Ascending aorta (tissue), 2 donors: ENCODE results near the gene TICRR. TPM values are rescaled to one million over a fixed set of nuclear protein-coding genes. Genes with fewer than 3 reads are reported as not detected.

ENCODE experiments used
- DNase-seq, 2 donors: peaks; one replicate each; pipeline ENCODE4 v3.0.0-alpha.2; 2019; ENCODE audit warnings: low spot score in 2 of 2
- H3K27ac ChIP-seq, 2 donors: fragments of 200-600 bp; sonication (generic); one replicate each; pipeline ENCODE4 v1.5.1; 2016 to 2017; ENCODE audit warnings: mild to moderate bottlenecking in 1 of 2
- H3K27me3 ChIP-seq: fragments of 200-600 bp; sonication (generic); one replicate; pipeline ENCODE4 v1.5.1; 2017
- H3K36me3 ChIP-seq, 2 donors: fragments of 200-600 bp; sonication (generic); one replicate each; pipeline ENCODE4 v1.5.1; 2016
- H3K4me1 ChIP-seq, 2 donors: fragments of 200-600 bp; sonication (generic); one replicate each; pipeline ENCODE4 v1.5.1; 2016 to 2017; ENCODE audit warnings: mild to moderate bottlenecking in 1 of 2
- H3K4me3 ChIP-seq, 2 donors: fragments of 200-600 bp; sonication (generic); one replicate each; pipeline ENCODE4 v1.5.1; 2016 to 2017; ENCODE audit warnings: mild to moderate bottlenecking in 1 of 2
- H3K9me3 ChIP-seq, 2 donors: fragments of 200-600 bp; sonication (generic); one replicate each; pipeline ENCODE4 v1.5.1; 2016
- CTCF ChIP-seq, 3 experiments: fragments of 200-600 bp in 2 of 3; fragments of 450-650 bp in 1 of 3; sonication (generic) in 2 of 3; IDR thresholded peaks; one replicate each; pipeline ENCODE4 v1.5.1; 2016 to 2019; ENCODE audit warnings: antibody characterized with exemption in 3 of 3, mild to moderate bottlenecking in 1 of 3, moderate library complexity in 1 of 3
- intact Hi-C: fragments of 100-400 bp; cut with DNase I; formaldehyde crosslinking; loops from one replicate; pipeline ENCODE4 v1.15.1; 2023
- total RNA-seq: library from RNA; depleted of rRNA; stranded (reverse); fragments of >200 nt; gene quantifications from one replicate; pipeline ENCODE4 v1.1.0, GENCODE V29; 2016

Gene TICRR
- total RNA-seq, 1 donor from 2014 or later = not detected

- intact Hi-C loops = no loop called here
- no peak for TF ChIP-seq CTCF (IDR thresholded peaks at IDR 0.05)
These were observed 44.3 kb upstream of the TICRR start for GRCh38 chr15:89530976-89531375.

DNA sequence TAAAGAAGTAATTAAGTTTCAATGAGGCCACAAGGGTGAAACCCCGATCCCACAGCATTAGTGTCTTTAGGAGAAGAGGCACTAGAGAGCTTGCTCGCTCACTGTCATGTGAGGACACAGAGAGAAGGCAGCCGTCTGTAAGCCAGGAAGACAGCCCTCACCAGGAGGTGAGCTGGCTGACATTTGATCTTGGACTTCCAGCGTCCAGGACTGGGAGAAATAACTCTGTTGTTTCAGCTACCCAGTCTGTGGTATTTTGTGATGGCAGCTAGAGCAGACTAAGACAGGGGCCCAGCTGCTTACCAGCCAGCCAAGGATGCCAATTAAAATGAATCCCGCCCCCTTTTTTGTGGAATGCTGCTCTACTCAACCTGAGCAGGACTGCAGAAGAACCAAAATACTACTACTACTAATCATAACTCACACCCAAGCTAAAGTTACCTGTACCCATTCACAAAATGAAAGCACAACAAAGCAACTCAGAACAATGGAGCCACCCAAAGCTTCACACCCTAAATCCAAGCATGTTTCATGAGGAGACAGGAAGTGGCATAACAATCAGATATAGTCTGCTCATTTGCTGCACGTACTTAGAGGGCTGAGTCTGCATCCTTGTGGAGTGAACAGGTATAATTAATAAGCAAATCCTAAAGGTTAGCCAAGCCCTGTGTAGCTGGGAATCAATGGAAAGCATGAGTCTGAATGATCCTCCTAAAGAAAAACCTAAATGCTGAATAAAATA is 43.3 kb upstream of the TICRR start:
- Histone ChIP-seq H3K27ac (no peak overlapping the region), H3K4me3 (no peak overlapping the region), H3K9me3 (no peaks in the 10 kb centered on the region), H3K36me3 (no peaks in the 10 kb centered on the region), H3K4me1 (no peaks in the 10 kb centered on the region), H3K27me3 (no peaks in the 10 kb centered on the region)
- intact Hi-C loops = no loop called here
- DNase-seq = no peak
- no peak for TF ChIP-seq CTCF (IDR thresholded peaks at IDR 0.05)

More at GRCh38 chr15:89530976-89531375, 44.3 kb upstream of the TICRR start:
- Histone ChIP-seq H3K4me1 (no peaks in the 10 kb centered on the region), H3K4me3 (no peak overlapping the region), H3K36me3 (no peaks in the 10 kb centered on the region), H3K27ac (no peak overlapping the region), H3K9me3 (no peaks in the 10 kb centered on the region), H3K27me3 (no peaks in the 10 kb centered on the region)
- no peak for DNase-seq

GRCh38 chr15:89533861-89534544 is 41.3 kb upstream of the TICRR start:
- no peak for DNase-seq
- intact Hi-C loops = no loop called here
- H3K4me1 ChIP-seq = no peaks in the 10 kb centered on the region

DNA sequence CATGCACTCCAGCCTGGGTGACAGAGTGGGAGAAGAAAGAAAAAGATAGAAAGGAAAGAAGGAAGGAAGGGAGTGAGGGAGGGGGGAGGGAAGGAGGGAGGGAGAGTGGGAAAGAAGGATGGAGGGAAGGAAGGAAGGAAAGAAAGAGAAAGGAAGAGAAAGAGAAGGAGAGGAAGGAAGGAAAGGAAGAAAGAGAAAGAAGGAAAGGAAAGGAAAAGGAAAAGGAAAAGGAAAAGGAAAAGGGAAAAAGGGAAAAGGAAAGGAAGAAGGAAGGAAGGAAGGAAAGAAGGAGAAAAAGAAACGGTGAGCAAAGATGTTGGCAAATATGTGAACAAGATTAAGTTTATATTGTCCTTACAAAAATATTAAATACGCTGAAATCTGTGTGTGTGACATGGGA is 36.2 kb upstream of the TICRR start:
- TF ChIP-seq CTCF (IDR thresholded peaks at IDR 0.05) = no peak
- intact Hi-C loops = no loop called here

More at GRCh38 chr15:89533861-89534544, 41.3 kb upstream of the TICRR start:
- Histone ChIP-seq H3K27ac (no peak overlapping the region), H3K36me3 (no peaks in the 10 kb centered on the region), H3K4me3 (no peak overlapping the region), H3K27me3 (no peaks in the 10 kb centered on the region), H3K9me3 (peaks cover 3 to 8% of the 10 kb centered on the region in 2 donors)
- no peak for TF ChIP-seq CTCF (IDR thresholded peaks at IDR 0.05)

DNA sequence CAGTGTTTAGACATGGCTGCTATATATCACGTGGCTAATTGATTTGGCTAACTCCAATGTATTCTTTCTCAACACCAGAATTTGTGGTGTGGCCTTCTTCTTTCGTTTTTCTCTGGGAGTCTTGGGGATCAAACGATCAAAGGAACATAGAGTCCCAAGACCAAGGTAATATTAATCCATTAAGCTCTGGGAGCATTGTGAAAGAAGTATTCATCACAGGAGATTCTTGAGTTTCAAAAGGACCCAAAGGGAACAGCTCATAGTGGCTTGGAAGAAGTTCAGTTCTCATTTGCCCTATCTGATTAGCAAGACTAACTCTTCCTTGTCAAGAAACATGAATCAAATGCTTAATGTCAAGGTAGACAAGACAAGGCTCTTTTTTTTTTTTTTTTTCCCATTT is 32.9 kb upstream of the TICRR start:
- no peaks in the 10 kb centered on the region for H3K4me1 ChIP-seq
- no peak overlapping the region for H3K4me3 ChIP-seq
- no peak for TF ChIP-seq CTCF (IDR thresholded peaks at IDR 0.05)
- H3K36me3 ChIP-seq = no peaks in the 10 kb centered on the region
- intact Hi-C loops = no loop called here
- H3K27ac ChIP-seq = no peak overlapping the region
- no peak for DNase-seq
- peaks cover 3 to 8% of the 10 kb centered on the region in 2 donors for H3K9me3 ChIP-seq
- H3K27me3 ChIP-seq = no peaks in the 10 kb centered on the region

More for the DNA sequence above, 36.2 kb upstream of the TICRR start:
- H3K27ac ChIP-seq = no peak overlapping the region
- no peaks in the 10 kb centered on the region for H3K4me1 ChIP-seq
- no peaks in the 10 kb centered on the region for H3K27me3 ChIP-seq
- no peak overlapping the region for H3K4me3 ChIP-seq
- H3K9me3 ChIP-seq = peaks cover 3 to 8% of the 10 kb centered on the region in 2 donors
- no peaks in the 10 kb centered on the region for H3K36me3 ChIP-seq
- no peak for DNase-seq
